ENCODE results near the gene NEURL1. TPM values are rescaled to one million over a fixed set of nuclear protein-coding genes. Genes with fewer than 3 reads are reported as not detected.

NEURL1 gene
- total and polyA plus RNA-seq, 10 of the 15 experiments (the other 5 are each of a cell fraction or from before 2014, with no cell fraction given): 0.02 to 0.05 (median 0.05) TPM; not detected in 6

DNA sequence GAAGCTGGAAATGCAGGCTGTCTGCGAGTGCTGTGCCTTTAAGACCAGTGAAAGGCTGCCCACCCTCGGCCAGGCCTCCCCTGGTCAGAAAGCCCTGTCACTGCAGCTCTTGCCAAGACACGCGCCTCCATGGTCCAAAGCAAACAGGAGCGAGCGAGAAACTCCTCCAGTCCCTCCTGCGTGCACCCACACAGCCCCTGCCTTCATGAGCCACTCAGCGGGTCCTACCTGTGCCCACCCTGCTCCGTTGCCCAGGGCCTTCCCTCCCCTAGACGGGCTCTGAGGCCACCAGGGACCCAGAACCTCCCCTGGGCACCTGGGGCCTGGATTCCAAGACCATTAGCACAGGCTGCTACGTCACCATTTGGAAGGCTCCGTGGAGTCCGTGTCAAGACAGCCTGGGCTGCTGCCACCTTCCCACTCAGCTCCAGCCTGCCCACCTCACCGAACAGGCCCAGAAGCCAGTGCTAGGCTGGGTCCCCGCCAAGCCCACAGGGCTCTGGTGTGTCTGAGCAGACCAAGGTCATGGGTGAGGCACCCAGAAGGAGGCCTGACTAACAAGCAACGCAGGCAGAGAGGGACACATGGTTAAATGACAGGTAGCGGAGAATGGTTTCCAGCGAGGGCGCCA lies 144.5 kb downstream of the NEURL1 start:
- 83% methylated on average over 19 of the region's 19 CpGs for WGBS (ENCODE audit: insufficient coverage, insufficient replicate concordance, low lambda C conversion rate, missing lambda C conversion rate)
- TF ChIP-seq, protein P1, sequence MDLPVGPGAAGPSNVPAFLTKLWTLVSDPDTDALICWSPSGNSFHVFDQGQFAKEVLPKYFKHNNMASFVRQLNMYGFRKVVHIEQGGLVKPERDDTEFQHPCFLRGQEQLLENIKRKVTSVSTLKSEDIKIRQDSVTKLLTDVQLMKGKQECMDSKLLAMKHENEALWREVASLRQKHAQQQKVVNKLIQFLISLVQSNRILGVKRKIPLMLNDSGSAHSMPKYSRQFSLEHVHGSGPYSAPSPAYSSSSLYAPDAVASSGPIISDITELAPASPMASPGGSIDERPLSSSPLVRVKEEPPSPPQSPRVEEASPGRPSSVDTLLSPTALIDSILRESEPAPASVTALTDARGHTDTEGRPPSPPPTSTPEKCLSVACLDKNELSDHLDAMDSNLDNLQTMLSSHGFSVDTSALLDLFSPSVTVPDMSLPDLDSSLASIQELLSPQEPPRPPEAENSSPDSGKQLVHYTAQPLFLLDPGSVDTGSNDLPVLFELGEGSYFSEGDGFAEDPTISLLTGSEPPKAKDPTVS (IDR thresholded peaks at IDR 0.05; ENCODE audit: low read depth, low read length): no peak
- TF ChIP-seq MYB (IDR thresholded peaks at IDR 0.05; ENCODE audit: borderline replicate concordance, low read depth, low read length) (no peak), TBL1XR1 (IDR thresholded peaks at IDR 0.05; ENCODE audit: low read depth, low read length) (no peak), YBX1 (IDR thresholded peaks at IDR 0.05) (no peak), ZNF274 (IDR thresholded peaks at IDR 0.05; ENCODE audit: insufficient read depth, insufficient read length) (no peak), TCF7 (IDR thresholded peaks at IDR 0.05; ENCODE audit: borderline replicate concordance) (no peak), MEF2B (IDR thresholded peaks at IDR 0.05; ENCODE audit: partially characterized antibody, poor library complexity, severe bottlenecking) (no peak), NBN (IDR thresholded peaks at IDR 0.05) (no peak)
- TF ChIP-seq, protein P2, sequence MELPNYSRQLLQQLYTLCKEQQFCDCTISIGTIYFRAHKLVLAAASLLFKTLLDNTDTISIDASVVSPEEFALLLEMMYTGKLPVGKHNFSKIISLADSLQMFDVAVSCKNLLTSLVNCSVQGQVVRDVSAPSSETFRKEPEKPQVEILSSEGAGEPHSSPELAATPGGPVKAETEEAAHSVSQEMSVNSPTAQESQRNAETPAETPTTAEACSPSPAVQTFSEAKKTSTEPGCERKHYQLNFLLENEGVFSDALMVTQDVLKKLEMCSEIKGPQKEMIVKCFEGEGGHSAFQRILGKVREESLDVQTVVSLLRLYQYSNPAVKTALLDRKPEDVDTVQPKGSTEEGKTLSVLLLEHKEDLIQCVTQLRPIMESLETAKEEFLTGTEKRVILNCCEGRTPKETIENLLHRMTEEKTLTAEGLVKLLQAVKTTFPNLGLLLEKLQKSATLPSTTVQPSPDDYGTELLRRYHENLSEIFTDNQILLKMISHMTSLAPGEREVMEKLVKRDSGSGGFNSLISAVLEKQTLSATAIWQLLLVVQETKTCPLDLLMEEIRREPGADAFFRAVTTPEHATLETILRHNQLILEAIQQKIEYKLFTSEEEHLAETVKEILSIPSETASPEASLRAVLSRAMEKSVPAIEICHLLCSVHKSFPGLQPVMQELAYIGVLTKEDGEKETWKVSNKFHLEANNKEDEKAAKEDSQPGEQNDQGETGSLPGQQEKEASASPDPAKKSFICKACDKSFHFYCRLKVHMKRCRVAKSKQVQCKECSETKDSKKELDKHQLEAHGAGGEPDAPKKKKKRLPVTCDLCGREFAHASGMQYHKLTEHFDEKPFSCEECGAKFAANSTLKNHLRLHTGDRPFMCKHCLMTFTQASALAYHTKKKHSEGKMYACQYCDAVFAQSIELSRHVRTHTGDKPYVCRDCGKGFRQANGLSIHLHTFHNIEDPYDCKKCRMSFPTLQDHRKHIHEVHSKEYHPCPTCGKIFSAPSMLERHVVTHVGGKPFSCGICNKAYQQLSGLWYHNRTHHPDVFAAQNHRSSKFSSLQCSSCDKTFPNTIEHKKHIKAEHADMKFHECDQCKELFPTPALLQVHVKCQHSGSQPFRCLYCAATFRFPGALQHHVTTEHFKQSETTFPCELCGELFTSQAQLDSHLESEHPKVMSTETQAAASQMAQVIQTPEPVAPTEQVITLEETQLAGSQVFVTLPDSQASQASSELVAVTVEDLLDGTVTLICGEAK (IDR thresholded peaks at IDR 0.05; ENCODE audit: borderline replicate concordance): no peak
- TF ChIP-seq, protein P3, sequence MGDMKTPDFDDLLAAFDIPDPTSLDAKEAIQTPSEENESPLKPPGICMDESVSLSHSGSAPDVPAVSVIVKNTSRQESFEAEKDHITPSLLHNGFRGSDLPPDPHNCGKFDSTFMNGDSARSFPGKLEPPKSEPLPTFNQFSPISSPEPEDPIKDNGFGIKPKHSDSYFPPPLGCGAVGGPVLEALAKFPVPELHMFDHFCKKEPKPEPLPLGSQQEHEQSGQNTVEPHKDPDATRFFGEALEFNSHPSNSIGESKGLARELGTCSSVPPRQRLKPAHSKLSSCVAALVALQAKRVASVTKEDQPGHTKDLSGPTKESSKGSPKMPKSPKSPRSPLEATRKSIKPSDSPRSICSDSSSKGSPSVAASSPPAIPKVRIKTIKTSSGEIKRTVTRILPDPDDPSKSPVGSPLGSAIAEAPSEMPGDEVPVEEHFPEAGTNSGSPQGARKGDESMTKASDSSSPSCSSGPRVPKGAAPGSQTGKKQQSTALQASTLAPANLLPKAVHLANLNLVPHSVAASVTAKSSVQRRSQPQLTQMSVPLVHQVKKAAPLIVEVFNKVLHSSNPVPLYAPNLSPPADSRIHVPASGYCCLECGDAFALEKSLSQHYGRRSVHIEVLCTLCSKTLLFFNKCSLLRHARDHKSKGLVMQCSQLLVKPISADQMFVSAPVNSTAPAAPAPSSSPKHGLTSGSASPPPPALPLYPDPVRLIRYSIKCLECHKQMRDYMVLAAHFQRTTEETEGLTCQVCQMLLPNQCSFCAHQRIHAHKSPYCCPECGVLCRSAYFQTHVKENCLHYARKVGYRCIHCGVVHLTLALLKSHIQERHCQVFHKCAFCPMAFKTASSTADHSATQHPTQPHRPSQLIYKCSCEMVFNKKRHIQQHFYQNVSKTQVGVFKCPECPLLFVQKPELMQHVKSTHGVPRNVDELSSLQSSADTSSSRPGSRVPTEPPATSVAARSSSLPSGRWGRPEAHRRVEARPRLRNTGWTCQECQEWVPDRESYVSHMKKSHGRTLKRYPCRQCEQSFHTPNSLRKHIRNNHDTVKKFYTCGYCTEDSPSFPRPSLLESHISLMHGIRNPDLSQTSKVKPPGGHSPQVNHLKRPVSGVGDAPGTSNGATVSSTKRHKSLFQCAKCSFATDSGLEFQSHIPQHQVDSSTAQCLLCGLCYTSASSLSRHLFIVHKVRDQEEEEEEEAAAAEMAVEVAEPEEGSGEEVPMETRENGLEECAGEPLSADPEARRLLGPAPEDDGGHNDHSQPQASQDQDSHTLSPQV (IDR thresholded peaks at IDR 0.05): no peak
- TF ChIP-seq, protein P4, sequence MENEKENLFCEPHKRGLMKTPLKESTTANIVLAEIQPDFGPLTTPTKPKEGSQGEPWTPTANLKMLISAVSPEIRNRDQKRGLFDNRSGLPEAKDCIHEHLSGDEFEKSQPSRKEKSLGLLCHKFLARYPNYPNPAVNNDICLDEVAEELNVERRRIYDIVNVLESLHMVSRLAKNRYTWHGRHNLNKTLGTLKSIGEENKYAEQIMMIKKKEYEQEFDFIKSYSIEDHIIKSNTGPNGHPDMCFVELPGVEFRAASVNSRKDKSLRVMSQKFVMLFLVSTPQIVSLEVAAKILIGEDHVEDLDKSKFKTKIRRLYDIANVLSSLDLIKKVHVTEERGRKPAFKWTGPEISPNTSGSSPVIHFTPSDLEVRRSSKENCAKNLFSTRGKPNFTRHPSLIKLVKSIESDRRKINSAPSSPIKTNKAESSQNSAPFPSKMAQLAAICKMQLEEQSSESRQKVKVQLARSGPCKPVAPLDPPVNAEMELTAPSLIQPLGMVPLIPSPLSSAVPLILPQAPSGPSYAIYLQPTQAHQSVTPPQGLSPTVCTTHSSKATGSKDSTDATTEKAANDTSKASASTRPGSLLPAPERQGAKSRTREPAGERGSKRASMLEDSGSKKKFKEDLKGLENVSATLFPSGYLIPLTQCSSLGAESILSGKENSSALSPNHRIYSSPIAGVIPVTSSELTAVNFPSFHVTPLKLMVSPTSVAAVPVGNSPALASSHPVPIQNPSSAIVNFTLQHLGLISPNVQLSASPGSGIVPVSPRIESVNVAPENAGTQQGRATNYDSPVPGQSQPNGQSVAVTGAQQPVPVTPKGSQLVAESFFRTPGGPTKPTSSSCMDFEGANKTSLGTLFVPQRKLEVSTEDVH (IDR thresholded peaks at IDR 0.05; ENCODE audit: low read depth, partially characterized antibody): no peak

More for the DNA sequence above, 144.5 kb downstream of the NEURL1 start:
- Histone ChIP-seq H3K27ac (ENCODE audit: control insufficient read depth, insufficient read depth) (no peak overlapping the region), H3K79me2 (ENCODE audit: control insufficient read depth, insufficient read depth, low read length) (no peaks in the 10 kb centered on the region; the same call in none of the 2 replicates), H4K20me1 (ENCODE audit: control insufficient read depth, insufficient read depth) (no peaks in the 10 kb centered on the region), H3K4me2 (ENCODE audit: control insufficient read depth, insufficient read depth) (no peak overlapping the region), H3K9ac (ENCODE audit: control insufficient read depth, insufficient read depth, low read length) (no peak overlapping the region), H3K27me3 (replicated peaks in 1 of 2; ENCODE audit: control insufficient read depth in 2 of 2, insufficient read depth in 2 of 2, low read length in 1 of 2) (no peaks in the 10 kb centered on the region), H3K36me3 (ENCODE audit: control insufficient read depth in 2 of 2, insufficient read depth in 2 of 2, low read length in 1 of 2) (peaks cover 6 to 9% of the 10 kb centered on the region in 2 experiments), H2AFZ (ENCODE audit: control insufficient read depth, low read depth, low read length) (no peak overlapping the region), H3K9me3 (replicated peaks; ENCODE audit: control insufficient read depth, insufficient read depth, low read length) (no peaks in the 10 kb centered on the region), H3K4me1 (ENCODE audit: control insufficient read depth, insufficient read depth, low read length) (no peaks in the 10 kb centered on the region; the same call in 1 of the 2 replicates), H3K4me3 (no peak overlapping the region)
- ChIA-PET CTCF (interaction anchor here (1.9 kb wide), 1 partner anchor 48 kb away, joined by 7 read pairs; no protein-coding TSS in a partner anchor), SMC1A (ENCODE audit: uncharacterized antibody, unreplicated experiment) (no interaction called here), RAD21 (ENCODE audit: unreplicated experiment) (interaction anchor here (1.5 kb wide), 1 partner anchor 49 kb away, joined by 4 read pairs; no protein-coding TSS in a partner anchor), POLR2A (no interaction called here)
- BruUV-seq (replicated peaks): no TSS peak
- FAIRE-seq (no peak), DNase-seq (ENCODE audit: low read depth, low spot score) (no peak), ATAC-seq (no peak)
- in situ Hi-C loops (cut with MboI) (no loop called here), intact Hi-C loops (cut with micrococcal nuclease; ENCODE audit: unreplicated experiment) (no loop called here)

Measured in GM12878 (cell line).